ENCODE results near the gene RAB30.
"Not testable (repeated sequence)": the region's sequence is repeated elsewhere in the genome, so short reads cannot be mapped to it uniquely, and the experiment has no call there.

RAB30 gene

DNA sequence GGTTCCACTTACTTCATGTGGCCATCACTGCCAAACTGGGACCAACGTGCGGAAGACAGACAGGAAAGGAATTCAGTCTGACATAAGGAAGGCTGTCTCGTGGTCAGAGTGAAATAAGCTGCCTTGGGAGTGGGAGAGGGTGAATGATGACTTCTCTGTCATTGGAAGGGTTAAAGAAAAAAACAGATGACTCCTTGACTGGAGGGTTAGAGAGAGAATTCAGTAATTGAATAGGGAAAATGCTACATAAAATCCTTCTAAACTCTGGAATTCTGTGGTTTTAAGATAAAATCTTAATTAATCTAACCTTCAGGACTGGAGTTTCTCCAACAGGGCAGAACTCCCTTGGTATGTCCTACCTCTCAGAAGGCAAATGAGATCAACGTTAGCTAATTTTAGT is 33.8 kb downstream of the RAB30 start:
- DNase-seq: no peak

DNA sequence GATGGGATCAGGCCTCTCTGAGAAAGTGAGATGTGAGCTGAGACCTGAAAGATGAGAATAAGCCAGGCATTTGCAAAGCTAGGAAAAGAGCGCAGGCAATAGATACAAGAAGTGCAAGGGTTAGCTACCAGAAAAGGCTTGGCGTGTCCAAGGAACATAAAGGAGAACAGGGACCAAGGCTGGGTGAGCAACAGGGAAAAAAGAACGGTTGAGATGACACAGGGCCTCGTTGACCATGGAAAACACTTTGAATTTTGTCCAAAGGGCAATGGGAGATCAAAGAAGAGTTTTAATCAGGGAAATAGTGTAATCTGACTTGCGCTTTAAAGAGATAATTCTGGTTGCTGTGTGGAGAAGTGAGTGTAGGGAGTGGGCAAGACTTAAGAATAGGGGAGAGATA is 35.0 kb downstream of the RAB30 start:
- DNase-seq: no peak

DNA sequence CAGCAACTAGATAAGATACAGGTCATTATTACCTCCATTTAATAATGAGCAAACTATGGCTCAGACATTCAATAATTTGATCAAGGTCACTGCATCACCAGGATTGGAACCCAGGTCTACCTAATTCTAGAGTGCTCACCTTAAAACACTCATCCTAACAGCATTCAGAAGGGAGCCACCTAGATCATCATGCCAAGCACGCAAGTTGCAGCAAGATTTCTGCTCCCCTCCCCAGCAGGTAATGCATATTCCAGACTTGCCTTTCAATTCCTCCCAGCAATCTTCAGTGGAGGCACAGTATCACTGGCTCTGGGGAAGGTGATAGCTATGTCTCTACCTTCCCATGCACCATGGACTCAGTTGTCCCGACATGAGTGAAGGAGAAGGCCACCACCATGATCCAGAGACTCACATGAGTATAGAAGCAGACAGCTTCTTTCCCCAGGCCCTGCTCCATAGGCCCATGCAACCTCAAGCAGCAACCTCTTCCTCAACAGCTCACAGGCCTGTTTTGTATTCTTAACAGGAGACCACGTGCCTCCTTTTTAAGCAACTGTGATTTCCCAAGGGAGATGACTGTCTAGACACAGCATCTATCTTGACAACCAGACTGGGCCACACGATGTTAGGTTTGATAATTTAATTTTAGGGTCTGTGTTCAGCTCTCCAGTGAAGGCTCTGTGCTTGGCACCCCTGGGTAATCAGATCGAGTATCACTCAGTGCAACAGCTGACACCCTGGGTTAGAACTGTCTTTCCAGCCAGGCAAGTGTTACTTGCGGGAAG is 36.4 kb downstream of the RAB30 start:
- no peak for DNase-seq

DNA sequence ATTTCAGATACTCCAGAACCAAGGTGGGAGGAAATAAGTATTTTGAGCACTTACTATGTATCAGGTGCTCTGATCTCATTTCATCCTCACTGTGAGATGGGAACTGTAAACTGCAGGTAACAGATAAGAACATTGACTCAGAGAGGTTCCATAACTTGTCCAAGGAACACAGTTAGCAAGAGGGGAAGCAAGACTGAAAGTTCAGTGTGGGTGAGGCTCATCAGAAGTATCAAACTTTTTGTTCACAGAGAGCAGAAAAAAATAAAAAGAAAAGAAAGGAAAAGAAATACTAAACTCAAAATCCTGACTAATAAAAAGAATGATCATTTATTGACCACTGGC is 37.1 kb downstream of the RAB30 start:
- no peak for DNase-seq

DNA sequence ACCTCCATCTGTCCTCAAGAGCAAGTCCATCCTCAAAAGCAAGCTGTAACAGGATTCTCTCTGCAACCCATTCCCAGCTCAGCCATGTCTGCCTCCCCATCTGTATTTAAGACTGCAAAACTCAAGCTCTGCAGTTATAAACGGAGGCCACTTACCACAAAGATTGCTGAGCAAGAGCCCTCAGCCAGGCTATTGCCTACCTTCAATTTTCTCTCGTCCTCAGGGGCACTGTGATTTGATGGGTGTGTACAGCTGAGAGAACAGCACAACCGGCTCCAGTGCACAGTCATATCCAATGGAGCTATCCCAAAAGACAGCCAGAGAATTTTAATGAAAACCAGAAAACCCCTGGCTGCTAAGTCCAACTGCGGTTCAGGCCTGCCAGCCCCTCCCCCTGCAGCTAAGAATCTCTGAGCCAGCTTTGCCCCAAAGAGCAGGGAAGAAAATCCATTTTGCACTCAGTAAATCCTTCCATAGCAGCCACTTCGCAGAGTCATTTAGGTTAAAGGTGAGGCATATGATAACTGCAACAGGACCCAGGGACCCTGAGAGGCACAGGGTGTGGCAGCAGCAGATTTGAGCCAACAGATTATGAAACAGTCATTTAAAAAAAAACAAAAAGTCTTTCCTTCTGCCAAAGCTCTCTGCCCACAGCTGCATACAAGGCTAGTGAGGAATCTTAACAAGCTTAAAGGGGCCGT is 37.6 kb downstream of the RAB30 start:
- DNase-seq: no peak

DNA sequence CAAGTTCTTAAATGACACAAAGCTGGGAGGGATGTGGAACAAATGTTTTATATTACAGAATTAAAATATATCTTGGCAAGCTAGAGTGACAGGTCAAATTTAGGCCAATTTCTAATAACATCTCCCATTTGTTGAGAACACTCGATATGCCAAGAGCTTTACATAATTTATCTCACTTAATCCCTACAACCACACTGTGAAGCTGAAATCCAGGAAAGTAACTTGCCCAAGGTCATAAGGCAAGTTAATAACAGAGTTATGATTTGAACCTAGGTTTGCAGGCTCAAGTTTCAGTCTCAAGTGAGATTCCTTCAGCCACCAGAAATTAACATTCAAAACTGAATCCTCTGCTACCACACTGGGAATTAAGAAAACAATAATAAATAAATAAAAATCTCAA is 38.3 kb downstream of the RAB30 start:
- DNase-seq: no peak

DNA sequence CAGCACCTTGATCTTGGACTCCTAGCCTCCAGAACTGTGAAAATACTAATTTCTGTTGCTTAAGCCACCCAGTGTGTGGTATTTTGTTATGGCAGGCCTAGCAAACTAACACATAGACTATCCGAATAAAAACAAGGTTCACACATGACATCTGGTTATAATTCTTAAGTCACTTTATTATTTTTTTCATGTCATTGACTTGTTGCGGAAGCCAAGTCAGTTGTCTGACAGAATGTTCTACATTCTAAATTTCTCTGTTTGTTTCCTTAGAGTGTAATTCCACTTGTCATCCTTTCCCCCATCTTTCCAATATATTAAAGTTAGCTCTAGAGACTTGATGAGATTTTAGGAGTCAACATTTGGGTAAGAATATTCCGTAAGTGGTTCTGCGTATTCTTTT is 40.6 kb downstream of the RAB30 start:
- no peak for DNase-seq

DNA sequence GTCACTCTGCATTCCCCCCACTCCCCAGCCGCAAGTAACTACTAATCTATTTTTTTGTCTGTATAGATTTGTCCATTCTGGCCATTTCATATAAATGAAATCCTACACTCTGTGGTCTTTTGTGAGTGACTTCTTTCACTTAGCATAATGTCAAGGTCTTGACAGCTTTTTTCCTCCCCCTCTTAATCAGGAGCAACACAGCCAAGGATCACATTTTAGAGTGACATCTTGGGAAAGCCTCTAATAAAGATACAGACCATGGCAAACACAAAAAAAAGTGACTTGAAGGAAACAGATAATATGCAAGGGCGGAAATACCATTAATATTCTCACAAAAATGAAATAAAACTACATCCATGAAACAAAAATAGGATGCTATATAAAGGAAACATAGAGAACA is 43.9 kb downstream of the RAB30 start:
- DNase-seq: no peak

GRCh38 chr11:83027289-83027688 is 44.4 kb downstream of the RAB30 start:
- DNase-seq: no peak

- no peak for DNase-seq
Observed at GRCh38 chr11:83026229-83026628, 45.5 kb downstream of the RAB30 start.

DNA sequence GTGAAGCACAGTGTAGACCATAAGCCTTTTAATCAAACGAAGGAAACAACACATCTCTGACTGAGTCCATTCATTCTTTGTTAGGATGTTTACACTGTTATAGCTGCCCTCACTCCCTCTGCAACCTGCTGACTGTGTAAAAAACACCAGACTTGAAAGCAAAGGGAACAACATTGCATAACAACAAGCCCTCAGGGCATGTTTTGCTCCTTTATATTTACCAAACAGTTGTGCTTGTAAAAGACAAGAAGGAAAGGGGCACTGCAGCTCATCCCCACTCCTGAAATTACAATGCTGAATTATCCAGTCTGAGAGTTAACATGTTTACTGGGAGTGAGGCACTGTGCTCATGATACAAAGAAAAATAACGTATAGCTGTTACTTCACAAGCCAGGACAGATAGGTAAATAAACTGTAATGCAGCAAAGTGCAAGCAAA is 46.4 kb downstream of the RAB30 start:
- DNase-seq: no peak

GRCh38 chr11:83024270-83024854 is 47.3 kb downstream of the RAB30 start:
- DNase-seq: no peak

- no peak for DNase-seq
Observed at GRCh38 chr11:83023410-83023809, 48.3 kb downstream of the RAB30 start.

- no peak for DNase-seq
Observed at GRCh38 chr11:83021780-83022125, 49.9 kb downstream of the RAB30 start.

GRCh38 chr11:83020942-83021779 is 50.5 kb downstream of the RAB30 start:
- DNase-seq: no peak

DNA sequence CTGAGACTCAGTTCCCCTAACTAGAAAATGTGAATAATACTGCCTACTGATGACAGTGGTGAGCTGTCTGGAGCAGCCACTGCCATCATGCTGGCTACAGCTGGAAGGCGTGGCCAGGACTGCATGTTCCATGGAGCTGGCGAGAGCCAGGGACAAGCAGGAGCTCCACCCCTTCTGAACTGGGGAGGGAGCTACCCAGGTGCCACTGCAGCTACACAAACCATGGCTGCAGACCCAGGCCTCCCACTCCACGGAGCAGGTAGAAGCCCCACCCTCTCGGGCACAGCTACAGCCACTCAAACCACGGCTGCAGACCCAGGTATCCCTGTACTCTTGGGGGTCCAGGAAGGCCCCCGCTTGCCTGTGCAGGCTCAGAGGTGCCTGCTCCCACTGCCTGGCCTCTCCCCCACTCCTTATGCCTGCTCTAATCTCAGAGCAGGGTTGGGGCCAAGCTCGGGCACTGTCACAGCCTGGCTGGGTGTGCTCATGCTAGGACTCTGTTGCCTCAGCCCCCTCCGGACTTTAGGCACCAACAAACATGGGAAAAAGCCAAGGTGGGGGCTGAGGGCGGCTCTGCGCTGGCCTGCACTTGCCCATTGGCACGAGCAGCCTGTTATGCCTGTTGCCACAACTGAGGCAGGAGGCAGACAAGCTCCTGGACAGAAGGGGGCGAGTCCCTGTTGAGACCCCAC is 51.7 kb downstream of the RAB30 start:
- DNase-seq: no peak

- no peak for DNase-seq
Observed at GRCh38 chr11:83014951-83015350, 56.7 kb downstream of the RAB30 start.

DNA sequence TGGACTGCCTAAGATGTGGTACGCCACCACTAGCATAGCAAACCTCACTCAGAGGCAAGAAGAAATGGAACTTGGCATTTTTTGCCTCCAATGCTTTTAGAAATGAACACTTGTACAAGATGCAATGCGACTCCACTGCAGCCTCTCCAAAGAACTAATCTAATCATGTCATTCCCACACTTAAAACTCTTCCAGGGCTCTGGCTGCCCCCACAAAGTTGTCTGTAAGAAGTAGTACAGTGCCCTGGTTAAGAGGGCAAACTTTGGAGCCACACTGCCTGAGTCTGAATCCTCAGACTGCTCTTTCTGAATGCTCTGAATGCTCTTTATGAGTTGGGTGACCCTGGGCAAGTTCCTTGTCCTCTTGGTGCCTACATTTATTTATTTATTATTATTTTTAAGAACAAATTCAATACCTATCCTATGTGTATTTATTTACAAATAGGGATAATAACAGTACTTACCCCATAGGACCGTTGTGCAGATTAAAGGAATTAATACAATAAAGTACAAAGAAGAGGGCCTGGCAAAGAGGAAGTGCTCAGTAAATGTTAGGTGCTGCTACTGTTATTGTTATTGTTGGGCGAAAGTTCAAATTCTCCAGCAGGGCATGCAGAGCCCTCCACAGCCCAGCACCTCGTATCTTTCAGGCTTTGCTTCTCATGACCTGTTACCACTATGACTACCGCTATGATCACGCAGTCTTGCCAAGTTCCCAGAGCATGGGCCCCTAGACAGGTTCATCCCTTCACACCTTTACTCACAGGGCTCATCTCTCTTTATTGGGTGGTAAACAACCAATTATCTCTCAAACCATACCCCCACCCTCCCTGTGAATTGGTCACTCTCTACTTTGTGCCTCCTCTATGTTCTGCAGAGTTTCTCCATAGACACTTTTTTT is 59.3 kb downstream of the RAB30 start:
- DNase-seq: no peak

- no peak for DNase-seq
Observed at GRCh38 chr11:83011333-83012167, 60.1 kb downstream of the RAB30 start.

DNA sequence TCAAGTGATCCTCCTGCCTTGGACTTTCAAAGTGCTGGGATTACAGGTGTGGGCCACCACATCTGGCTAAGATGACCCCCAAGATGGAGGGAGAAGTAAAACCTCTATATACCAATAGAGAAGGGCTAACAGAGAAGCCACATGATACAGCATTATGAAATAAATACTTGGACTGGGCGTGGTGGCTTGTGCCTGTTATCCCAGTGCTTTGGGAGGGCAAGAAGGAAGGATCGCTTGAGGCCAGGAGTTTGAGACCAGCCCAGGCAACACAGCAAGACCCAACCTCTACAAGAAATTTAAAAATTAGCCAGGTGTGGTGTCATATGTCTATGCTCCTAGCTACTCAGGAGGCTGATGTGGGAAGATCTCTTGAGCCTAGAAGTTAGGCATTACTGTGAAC is 61.7 kb downstream of the RAB30 start:
- no peak for DNase-seq

DNA sequence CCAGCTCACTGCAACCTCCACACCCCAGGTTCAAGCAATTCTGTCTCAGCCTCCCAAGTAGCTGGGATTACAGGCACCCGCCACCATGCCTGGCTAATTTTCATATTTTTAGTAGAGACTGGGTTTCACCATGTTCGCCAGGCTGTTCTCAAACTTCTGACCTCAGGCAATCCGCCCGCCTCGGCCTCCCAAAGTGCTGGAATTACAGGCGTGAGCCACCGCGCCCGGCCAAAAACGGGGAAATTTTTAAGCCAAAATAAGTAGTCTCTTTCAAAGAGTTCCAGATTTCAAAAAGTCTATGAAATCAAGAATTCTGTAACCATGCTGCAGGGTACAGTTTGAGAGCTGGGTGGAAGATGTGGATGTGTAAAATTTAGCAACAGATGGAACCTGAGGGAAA is 62.6 kb downstream of the RAB30 start:
- DNase-seq: not testable (repeated sequence)

Data from CD4-positive, alpha-beta T cell treated with Interleukin-4 for 4 hours (primary cell).